Measurements from ENCODE around the gene MPC1.
"Not testable (repeated sequence)": the region's sequence is repeated elsewhere in the genome, so short reads cannot be mapped to it uniquely, and the experiment has no call there.

DNA sequence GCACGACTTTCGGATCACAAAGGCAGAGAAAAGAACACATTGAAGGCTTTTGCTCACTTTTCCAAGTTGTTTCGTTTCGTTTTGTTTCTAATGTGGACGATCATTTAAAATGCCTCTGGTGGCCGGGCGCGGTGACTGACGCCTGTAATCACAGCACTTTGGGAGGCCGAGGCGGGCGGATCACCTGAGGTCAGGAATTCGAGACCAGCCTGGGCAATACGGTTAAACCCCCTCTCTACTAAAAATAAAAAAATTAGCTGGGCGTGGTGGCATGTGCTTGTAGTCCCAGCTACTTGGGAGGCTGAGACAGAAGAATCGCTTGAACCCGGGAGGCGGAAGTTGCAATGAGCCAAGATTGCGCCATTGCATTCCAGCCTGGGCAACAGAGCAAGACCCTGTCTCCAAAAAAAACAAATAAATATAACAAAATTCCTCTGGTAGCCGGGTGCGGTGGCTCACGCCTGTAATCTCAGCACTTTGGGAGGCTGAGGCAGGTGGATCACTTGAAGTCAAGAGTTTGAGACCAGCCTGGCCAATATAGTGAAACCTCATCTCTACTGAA is 1.1 kb upstream of the MPC1 start:
- TF ChIP-seq, protein P1, sequence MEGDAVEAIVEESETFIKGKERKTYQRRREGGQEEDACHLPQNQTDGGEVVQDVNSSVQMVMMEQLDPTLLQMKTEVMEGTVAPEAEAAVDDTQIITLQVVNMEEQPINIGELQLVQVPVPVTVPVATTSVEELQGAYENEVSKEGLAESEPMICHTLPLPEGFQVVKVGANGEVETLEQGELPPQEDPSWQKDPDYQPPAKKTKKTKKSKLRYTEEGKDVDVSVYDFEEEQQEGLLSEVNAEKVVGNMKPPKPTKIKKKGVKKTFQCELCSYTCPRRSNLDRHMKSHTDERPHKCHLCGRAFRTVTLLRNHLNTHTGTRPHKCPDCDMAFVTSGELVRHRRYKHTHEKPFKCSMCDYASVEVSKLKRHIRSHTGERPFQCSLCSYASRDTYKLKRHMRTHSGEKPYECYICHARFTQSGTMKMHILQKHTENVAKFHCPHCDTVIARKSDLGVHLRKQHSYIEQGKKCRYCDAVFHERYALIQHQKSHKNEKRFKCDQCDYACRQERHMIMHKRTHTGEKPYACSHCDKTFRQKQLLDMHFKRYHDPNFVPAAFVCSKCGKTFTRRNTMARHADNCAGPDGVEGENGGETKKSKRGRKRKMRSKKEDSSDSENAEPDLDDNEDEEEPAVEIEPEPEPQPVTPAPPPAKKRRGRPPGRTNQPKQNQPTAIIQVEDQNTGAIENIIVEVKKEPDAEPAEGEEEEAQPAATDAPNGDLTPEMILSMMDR (IDR thresholded peaks at IDR 0.05 in 8 of 11, conservative IDR thresholded peaks at IDR 0.05 in 3 of 11) = peak in 8 of 11 experiments; percentile 10 to 48 (median 34)
- TF ChIP-seq POLR2A (IDR thresholded peaks at IDR 0.05) = not testable (repeated sequence)
